HFF-Myc (cell line): ENCODE data around the gene PRDM16.

Experiments
- DNase-seq: peaks from one replicate; pipeline ENCODE4 v3.0.0-alpha.2; 2011; ENCODE audit warnings: low read depth; ENCODE audit errors: extremely low read depth
- H3K4me3 ChIP-seq: replicated peaks from 2 replicates; pipeline ENCODE4 v1.5.1; 2011; ENCODE audit warnings: low read depth, mild to moderate bottlenecking, control low read depth, low read length
- TF ChIP-seq, protein P1 (sequence below): IDR thresholded peaks from 2 replicates; pipeline ENCODE4 v1.5.1; 2012; ENCODE audit warnings: mild to moderate bottlenecking, low read depth, low read length, control low read depth; ENCODE audit errors: missing control alignments

The PRDM16 gene

GRCh38 chr1:3061566-3061965 lies 7.4 kb upstream of the PRDM16 start:
- TF ChIP-seq, protein P1, sequence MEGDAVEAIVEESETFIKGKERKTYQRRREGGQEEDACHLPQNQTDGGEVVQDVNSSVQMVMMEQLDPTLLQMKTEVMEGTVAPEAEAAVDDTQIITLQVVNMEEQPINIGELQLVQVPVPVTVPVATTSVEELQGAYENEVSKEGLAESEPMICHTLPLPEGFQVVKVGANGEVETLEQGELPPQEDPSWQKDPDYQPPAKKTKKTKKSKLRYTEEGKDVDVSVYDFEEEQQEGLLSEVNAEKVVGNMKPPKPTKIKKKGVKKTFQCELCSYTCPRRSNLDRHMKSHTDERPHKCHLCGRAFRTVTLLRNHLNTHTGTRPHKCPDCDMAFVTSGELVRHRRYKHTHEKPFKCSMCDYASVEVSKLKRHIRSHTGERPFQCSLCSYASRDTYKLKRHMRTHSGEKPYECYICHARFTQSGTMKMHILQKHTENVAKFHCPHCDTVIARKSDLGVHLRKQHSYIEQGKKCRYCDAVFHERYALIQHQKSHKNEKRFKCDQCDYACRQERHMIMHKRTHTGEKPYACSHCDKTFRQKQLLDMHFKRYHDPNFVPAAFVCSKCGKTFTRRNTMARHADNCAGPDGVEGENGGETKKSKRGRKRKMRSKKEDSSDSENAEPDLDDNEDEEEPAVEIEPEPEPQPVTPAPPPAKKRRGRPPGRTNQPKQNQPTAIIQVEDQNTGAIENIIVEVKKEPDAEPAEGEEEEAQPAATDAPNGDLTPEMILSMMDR, result no peak
- DNase-seq, result no peak
- no peak overlapping the region for H3K4me3 ChIP-seq

DNA sequence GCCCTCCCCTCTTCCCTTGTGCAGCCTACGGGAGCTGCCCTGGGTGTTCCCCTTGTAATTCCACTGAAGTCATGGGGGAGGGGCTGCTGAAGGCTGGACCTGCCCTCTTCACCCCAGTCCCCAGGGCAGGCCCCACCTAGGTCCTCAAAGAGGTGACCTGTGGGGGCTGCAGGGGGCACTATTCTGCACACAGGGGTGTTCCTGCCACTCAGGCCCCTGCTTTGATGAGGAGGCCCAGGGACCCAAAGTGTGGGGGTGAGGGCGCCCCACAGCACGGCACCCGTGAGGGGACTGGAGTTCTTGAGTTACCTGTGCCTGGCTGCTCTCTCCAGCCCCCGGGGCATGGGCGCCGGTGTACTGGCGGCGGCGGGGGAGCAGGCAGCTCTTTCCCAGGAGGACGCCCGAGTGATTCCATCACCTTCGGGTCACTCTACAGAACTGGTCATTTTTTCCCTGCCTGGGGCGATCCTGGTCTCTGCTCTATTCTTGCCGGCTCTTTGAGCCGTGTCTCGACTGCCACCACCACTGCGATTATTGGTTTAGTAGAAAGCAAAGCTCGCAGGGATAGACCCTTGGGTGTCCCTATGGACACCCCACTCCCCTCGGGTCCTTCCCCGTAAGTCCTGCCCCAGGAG lies 6.9 kb upstream of the PRDM16 start:
- no peak overlapping the region for H3K4me3 ChIP-seq
- TF ChIP-seq, protein P1, result no peak
- no peak for DNase-seq

DNA sequence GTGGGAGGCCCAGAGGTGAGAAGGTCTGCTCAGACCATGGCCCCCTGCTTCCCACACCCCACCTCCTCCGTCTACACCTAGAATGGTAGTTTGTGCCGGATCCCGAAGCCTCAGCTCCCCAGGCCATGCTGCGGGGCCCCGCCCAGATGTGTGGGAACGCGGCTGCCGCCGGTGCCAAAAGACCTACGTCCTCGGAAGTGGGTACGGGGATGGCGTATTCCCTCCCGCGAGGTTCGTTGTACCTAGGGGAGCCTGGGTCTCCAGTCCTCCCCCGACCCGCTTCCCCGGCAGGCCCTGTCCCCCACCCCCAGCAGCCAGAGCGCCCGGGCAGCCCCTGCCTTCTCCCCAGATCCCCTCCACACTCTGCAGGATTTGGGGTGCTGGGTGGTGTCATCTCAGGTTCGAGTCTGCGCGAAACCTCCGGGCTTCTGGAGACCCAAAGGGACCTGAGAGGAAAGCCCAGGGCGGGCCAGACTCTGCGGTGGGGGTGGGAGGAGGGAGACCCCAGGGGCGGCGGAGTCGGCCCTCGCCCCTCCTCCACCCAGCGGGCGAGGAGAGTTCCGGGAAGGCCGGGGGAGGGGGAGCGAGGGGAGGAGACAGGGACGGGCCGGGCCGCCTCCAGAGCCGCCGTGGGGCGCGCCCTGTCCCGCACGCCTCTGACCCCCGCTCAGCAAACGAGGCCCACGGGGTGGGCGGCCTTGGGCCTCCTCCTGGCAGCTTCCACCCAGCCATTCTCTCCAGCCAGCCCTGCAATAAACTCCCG lies 6.2 kb upstream of the PRDM16 start:
- TF ChIP-seq, protein P1, result no peak

GRCh38 chr1:3063379-3064295 lies 5.4 kb upstream of the PRDM16 start:
- no peak for DNase-seq
- H3K4me3 ChIP-seq, result no peak overlapping the region
- TF ChIP-seq, protein P1, result no peak

More for the DNA sequence above, 6.2 kb upstream of the PRDM16 start:
- H3K4me3 ChIP-seq, result no peak overlapping the region
- DNase-seq, result no peak

DNA sequence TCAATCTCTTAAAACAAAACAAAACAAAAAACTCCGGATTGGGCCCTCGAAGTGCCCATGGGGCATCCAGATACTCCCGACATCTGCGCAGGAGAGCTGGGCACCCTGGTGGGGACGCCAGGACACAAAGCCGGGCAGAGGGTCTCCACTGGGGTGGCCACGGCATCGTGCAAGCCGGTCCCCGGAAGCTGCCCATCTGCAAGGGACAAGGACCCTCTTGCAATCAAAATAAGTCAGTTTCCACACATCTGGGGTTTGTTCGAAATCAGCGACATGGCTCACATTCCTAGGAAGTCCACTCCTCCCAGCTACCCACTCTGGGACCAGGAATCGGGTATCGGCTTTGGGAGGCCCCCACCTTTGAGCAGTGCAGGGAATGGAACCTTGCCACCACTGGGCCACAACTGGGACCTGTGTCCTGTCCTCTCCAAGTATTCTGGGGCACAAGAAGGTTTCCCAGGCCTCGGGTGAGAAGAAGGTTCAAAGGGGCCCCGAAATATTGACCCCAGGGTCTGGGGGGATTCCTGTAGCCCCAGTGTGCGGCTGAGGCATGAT lies 4.6 kb upstream of the PRDM16 start:
- TF ChIP-seq, protein P1, result no peak
- DNase-seq, result no peak
- no peak overlapping the region for H3K4me3 ChIP-seq

GRCh38 chr1:3064901-3065300 lies 4.1 kb upstream of the PRDM16 start:
- H3K4me3 ChIP-seq, result no peak overlapping the region
- TF ChIP-seq, protein P1, result no peak
- no peak for DNase-seq
